Stimulated activated CD8-positive, alpha-beta memory T cell treated with anti-CD3 and anti-CD28 coated beads, Interleukin-7, amount 100 ng/mL, for 48 hours (primary cell): ENCODE measurements around the gene RIN3.
"Not testable (repeated sequence)": the region's sequence is repeated elsewhere in the genome, so short reads cannot be mapped to it uniquely, and the experiment has no call there.

Experiments used
- DNase-seq, 2 donors: peaks; one replicate each; pipeline ENCODE4 v3.0.0-alpha.2; 2020; ENCODE audit warnings: low read depth in 1 of 2; ENCODE audit errors: extremely low read depth in 1 of 2

RIN3 gene

DNA sequence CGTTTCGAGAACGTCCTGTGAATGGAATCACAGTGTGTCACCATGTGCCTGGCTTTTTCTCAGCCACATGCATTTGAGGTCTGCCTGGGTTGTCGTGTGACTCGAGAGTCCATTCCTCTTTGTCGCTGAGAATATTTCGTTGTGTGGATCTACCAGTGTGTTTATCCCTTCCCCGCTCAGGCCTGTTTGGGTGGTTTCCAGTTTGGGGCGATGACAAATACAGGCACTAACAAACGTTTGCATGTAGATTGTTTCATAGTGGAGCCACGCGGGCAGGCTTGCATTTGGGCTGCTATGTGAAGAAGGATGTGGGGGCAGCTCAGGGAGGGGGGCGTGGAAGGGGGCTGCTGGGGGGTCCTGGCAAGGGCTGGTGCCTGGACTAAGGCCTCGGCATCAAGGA, 14.1 kb downstream of the RIN3 start:
- no peak for DNase-seq

DNA sequence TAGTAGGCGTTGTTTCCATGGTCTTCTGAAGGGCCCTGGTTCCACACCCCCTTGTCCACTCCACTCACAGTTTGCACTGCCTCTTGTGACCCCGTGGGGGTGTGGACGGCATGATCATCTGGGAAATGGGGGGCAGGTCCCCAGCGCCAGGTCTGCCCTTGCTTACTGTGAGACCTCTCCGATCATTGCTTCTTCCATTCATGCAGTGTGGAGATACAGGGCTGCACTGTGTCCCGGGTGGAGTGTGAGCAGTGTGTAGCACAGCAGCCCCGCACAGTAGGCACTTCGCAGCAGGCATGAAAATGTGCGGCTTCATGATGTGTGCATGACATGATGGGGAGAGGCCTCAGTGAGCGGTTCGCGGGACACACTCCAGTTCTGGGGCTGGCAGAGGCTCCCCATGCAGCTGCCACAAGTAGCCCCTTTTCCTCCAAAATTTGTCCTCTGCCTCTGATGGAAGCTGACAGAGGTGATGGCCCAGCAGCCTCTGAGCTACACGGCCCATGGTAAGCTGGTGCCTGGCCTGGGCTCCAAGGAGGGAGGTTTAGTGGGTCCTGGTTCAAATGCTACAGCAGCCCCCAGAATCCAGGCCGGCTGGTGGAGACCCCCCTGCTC, 15.0 kb downstream of the RIN3 start:
- DNase-seq, result no peak

DNA sequence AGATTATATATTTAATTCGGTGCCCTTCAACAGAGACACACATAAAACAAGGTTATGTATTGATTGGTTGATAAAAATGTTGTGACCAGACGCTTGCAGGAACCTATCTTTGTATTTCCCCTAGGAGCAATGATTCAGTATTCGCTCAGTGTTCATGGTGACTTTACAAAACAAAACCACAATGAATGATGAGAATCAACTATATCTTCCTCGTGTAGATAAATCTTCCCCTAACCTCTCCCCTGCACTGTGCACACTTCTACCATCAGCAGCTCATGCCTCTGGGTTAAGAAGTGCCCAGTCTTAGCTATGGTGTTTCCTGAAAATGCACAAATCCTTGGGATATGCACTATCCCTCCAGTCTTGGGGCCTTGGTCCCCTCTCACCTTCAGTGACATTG, 16.3 kb downstream of the RIN3 start:
- no peak for DNase-seq

DNA sequence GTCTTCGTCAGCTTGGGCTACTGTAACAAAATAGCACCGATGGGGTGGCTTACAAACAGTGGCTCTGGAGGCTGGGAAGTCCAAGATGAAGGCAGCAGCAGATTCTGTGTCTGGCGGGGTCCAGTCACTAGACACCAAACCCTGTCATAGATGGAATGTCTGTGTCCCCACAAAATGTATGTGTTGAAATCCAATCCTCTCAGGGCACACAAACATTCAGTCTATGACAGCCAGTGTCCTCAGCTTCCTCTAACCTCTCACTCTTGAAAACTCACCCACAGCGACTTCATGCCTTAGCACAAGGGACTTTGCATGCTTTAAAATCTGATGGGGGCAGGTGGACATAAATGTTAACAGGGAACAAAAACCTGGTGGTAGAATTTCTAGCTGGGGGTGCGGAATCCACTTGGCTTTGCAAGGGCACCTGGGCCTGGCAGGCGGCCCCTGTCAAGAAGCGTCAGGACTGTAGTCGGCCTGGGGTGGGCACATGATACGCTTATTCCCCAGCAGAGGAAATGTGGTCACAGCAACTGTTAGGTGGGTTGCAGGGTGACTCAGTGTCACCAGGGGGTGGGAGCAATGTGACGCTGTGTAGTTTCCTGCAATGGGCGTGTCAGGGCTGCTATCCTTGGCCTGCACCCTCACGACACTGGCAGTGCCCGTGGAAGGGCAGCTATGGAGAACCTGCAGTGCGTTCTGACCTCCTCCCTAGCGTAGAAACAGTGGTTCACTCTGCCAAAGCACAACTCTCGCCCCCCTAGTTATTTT, 17.7 kb downstream of the RIN3 start:
- peak; percentile 82 to 88 for DNase-seq

DNA sequence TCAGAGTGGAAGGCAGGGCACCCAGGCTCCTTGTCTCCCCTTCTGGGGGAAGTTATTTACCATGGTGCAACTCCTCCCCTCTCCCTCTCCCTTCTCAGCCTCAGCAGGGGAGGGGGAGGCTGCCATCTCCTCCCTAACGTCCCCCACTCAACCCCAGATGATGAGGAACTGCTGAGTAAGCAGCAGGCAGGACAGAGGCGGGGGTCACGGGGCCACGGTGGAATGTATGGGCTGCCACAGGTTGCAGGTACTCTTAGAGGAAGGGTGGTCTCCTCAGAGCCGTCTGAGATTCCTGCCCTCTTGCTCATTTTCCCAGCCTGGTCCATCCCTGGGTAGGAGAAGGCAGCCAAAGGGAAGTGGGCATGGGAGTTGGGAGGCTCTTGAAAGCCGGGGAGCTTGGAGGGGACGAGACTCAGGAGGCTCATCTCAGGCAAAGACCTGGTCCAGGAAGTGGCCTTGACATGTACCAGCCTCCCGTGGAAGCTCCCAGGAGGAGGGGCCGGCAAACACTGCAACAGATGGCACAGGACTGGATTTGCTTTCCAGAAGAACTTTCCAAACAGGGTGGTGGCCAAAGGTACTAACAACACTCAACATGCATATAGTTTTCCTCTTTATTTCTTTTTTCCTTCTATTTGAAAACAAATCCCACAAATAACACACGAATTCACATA, 19.0 kb downstream of the RIN3 start:
- DNase-seq, result no peak

DNA sequence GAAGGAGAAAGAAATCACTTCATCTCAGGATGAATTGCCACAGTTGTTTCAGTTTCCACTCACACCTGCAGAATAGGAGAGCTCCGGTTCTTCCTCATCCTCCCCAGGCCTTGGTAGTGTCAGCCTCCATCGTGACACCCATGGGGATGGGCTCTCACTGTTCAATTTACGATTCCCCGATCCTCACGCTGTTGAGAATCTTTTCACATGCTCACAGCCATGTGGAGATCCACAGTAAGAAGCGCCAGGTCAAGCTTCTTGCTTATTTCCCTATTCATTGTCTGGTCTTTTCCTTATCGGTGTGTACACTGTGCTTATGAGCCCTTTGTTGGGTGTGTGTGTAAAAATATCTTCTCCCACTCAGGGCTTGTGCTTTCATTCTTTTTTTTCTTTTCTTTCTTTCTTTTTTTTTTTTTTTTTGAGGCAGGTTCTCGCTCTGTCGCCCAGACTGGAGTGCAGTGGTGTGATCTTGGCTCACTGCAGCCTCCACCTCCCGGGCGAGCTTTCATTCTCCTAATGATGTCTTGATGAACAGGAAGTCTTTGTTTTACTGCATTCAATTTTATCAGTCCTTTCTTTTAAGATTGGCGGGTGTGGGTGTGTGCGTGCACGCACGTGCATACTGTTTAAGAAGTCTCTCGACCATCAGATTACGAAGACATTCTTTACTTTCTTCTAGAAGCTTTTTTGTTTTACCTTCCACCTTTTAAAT, 21.5 kb downstream of the RIN3 start:
- no peak for DNase-seq

DNA sequence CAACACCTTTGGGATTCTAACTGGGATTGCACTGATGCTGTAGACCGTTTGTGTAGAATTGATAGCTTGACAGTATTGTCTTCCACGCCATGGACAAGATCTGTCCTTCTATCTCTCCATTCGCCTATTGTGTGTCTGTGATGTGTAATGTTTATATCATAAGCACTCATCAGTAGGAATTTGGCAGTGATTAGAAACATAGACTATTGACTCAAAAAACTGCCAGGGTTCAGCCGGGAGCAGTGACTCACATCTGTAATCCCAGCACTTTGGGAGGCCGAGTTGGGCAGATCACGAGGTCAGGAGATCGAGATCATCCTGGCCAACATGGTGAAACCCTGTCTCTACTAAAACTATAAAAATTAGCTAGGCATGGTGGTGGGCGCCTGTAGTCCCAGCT, 22.6 kb downstream of the RIN3 start:
- not testable (repeated sequence) for DNase-seq

DNA sequence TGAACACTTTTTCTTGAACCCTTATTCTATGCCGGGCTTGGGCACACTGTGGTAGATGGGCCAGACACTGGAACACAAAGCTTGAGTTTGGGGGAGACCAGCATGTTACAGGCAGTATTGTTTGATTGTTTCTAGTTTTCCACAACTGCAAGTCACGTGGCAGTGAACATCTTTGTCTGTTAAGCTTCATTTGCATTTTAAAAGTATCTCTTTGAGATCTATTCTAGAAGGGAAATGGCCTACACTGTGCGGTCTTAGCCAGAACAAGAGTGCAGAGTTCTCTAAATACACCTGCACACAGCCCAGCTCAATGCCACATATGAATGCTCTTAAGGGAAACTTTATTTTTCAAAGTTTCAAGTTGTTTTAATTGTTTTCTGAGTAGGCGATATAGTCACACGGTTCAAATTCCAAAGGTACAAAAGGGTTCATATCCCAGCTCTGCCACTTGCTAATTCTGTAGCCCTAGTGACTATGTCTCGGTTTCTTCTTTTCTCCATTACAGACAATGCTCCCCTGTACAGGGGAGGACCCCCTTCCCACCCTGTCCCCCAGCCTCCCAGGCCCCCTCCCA, 24.9 kb downstream of the RIN3 start:
- no peak for DNase-seq

DNA sequence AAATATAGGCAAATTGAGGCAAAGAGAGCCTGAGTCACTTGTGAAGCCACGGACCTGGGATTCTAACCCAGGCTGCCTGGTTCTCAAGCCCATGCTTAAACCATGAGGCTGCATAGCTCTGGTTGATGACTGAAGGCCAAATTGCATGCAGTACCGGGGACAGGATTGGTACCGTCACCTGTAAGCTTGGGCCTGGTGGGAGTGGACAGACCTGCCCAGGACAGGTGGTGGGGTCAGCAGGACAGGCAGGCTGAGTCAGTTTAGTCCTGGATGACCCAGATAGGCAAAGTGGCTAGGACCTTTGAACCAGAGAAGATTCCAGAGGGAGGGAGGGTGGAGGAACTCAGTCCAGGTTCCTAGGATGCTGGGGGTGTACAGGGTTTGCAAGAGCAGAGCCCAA, 25.8 kb downstream of the RIN3 start:
- DNase-seq, result no peak

DNA sequence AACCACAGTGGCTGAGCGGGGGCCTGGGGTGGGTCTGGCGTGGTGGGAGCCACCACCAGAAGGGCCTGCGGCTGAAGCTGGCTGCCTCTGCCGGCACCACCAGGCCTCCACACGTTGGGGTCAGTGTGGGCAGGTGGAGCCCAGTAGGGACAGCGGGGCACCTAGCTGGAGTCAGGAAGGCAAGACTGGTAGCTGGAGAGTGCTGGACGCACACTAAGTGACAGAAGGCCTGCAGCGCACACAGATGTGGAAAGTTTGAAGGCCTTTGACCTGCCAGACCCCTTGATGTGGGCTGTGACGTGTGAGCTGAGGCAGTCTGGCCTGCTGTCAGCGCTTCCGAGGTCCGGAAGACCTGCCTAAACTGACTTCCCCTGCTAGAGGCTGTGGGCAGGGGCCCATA, 26.3 kb downstream of the RIN3 start:
- DNase-seq, result no peak

DNA sequence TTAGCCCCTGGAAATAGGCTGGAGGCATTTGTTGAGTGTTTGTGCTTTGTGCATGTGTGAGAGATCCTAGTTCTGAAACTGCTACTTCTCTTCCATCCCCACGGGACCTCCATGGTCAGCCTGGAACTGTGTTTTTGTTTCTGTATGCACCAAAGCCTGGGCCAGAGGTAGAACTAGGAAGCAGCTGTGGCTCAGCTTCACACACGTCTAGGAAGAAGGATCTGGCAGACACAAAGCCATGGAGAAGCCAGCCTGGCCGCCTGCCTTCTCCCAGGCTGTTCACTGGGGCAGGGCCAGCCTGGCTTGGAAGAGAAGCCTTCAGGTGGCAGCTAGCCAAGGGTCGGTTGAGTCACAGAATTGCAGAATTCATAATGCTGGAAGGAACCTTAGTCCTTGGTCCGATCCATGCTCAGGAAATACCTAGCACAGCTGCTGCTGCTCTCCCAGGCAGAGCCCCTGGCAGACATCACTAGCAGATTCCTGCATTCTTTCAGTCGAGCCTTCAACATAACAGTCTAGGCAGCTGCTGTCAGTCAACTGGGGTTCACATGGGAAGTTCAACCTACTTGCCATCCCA, 27.0 kb downstream of the RIN3 start:
- no peak for DNase-seq

DNA sequence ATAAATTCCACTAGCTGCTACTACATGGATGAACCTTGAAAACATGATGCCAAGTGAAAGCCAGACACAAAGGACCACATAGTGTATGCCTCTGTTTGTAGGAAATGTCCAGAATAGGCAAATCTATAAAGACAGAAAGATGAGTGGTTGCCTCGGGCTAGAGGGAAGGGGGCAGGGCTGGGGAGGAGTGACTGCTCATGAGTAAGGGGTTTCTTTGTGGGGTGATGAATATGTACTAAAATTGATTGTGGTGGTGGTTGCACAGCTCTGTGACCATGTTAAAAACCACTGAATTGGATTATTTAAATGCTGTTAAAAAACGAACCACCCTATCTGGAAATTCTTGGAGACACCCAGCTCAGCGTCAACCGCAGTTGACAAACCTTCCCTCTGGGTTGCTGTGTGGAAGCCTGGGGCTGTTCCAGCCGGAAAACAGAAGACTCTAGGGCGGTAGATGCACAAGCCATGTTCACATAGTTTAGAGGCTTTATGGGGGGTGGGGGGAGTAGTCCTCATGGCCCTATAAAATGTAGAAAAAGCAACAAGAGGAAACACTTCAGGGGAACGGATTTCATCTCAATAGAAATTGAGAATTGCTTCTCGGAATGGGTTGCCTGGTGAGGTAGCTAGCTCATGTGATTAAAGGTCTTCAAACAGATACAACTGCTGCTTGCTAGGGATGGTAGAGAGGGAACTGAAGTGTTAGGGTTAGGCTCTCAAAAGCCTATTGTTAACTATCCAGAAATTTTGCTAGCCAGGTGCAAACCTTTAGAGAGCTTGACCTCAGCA, 29.4 kb downstream of the RIN3 start:
- DNase-seq, result no peak

DNA sequence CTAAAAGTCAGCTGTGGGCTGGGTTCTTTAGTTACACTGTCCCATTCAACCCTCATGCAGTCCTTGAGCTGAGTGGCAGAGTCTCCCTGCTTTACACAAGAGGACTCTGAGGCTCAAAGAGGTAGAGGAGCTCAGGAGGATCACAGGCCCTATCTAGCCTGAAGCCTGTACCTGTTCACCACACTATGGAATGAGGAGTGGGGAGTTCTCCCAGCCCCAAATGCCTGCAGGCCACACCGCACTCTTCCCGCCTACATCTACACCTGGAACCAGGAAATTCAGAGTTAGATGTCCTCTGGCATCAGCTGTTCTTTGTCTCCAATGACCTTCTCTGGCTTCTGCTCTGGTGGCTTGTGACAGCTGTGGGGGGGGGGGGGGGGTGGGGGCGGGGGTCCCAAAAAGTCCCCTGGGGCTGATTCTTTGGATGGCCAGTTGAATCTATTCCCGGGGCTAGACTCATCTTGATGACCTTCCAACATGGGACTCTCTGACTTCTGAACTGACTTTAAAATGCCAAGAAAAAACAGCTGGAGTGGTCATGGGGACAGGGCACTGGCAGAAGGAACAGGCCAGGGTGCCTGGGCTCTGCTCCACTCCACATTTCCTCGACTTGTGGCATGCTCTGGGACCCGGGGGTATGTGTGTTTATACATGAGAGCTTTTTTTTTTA, 30.6 kb downstream of the RIN3 start:
- DNase-seq, result no peak

DNA sequence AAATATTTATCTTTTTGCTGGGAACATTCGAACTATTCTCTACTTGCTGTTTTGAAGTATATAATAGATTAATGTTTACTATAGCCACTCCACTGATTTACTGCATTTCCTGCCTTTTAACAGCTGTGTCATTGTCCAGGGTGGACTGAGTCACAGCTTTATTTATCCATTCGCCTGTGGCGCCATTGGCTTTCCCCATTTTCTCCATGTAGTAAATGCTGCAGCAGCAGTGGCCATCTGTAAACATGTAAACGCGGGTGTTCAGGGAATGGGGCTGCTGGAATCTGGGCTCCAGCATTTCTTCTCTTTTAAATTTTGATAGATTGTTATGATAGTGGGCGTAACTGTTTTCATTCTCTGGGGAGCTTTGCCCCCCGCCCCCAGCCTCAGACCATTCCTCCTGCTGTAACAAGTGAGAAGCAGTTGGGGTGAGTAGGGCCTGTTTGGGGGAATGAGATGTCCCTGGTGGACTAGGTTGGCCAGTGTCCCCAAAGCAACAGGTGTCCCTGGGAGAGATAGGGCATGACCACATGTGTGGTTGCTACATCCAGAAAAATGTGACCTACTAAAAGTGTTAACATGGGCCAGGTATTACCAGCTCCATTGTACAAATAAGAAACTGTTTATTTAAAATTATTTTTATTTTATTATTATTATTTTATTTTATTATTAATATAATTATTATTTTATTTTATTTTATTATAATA, 32.9 kb downstream of the RIN3 start:
- no peak for DNase-seq

DNA sequence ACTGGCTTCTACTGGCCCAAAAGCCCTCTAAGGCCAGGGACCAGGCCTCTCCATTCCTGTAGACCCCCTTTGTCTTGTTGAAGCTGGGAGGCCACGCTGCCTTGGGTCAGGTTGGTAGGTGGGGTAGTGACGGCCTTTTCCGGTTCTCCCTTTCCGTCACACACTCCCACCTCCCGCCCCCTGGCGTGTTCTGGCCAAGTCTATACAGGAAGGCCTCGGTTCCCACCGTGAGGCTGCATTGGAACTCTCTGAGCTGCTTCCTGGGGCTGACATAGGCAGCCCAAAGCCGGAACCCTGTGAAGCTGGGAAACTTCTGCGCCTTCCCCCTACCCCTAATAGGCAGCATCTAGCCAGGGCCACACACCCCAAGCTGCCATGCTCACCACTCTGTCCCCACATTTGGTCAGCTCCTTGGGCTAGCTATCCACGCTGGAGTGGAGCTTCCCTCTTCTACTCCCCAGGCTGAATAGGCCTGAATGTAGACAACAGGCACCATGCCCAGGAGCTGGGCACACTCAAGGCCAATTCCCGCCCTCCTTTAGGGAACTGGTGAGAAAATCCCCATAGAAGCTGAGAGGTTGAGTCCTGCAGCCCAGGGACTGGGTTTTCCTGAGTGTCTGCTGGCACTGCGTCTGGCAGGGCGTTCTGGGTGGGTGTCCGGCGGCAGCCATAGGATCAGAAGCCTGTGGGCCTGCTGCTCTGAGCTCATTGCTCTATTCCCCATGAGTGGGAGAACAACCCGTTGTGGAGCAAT, 35.7 kb downstream of the RIN3 start:
- no peak for DNase-seq

DNA sequence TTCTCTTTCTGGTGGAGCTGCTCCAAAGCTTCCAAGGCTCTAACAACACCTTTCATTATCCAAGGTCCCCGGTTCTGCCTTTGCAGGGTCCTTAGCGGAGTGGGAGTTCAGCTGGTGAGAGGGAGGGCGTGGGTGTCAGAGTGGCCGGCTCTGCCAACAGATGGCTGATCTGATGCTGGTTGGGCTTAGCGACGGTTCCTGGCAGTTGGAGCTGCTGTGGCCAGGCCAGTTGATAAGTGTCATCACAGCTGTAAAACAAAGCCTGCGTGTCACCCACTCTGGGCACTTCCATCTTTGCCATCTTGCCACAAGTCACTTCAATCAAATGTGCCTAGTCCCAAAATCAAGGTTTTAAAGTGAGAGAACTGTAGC, 36.3 kb downstream of the RIN3 start:
- DNase-seq, result no peak

DNA sequence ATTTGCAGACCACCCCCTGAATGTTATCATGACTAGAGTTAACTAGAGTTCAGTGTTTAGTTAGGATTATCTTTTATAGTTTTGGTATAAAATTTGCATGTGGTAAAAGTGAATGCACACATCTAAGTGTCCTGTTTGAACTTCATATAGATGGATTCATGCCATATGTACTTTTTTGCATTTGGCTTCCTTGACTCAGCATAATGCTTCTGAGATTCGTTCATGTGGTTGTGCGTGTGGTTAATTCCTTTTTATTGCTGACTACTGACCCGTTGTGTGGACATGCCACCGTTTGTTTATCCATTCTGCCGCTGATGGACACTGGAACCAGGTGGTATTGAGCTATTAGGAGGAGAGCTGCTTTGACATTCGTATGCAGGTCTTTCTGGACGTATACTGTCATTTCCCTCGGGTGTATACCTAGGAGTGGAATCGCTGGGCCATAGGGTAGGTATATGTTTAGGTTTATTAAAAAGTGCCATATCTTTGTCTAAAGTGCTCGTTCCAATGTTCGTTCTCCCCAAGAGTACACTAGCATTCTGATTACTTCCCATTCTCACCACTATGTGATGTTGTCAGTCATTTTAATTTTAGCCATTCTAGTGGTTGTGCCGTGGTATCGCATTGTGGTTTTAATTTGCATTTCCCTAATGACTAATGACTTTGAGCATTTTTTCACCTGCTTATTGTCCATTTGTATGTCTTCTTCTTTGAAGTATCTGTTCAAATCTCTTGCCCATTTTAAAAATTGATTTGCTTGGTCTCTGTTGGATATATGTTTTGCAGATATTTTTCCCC, 37.7 kb downstream of the RIN3 start:
- DNase-seq, result no peak

DNA sequence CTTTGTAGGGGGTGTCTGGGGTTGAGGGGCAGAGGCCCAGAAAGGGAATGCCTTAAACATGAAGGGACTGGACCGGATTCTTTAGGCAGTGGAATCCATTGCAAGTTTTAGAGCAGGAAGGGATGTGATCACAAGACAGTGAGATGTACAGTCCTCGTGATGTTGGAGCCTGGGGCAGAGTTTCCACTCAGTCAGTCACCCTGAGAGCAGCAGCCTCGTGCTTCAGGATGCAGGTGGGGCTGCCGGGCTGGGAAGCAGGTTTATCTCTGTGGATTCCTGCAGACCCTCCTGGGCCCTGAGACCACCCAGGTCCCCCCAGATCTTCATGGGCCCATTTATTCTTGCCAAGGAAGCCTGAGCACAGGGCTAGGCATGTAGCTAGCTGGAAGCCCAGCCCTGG, 38.5 kb downstream of the RIN3 start:
- DNase-seq, result no peak
